ENCODE data around the gene N4BP2.
"Not testable (repeated sequence)": the region's sequence is repeated elsewhere in the genome, so short reads cannot be mapped to it uniquely, and the experiment has no call there.

Gene N4BP2

GRCh38 chr4:40056716-40057585 is at the start of gene N4BP2:
TSS of gene N4BP2 (plus strand) at chr4:40056850. CDS start at chr4:40097341, 40,491 bp downstream.
- peak; percentile 22 for DNase-seq

- DNase-seq: no peak
Measured at GRCh38 chr4:40016007-40016406, 40.6 kb upstream of the N4BP2 start.

GRCh38 chr4:40020221-40020620 is 36.4 kb upstream of the N4BP2 start:
- no peak for DNase-seq

GRCh38 chr4:40021116-40021515 is 35.5 kb upstream of the N4BP2 start:
- DNase-seq: not testable (repeated sequence)

- DNase-seq: not testable (repeated sequence)
Measured at GRCh38 chr4:40024049-40024448, 32.6 kb upstream of the N4BP2 start.

GRCh38 chr4:40032785-40033184 is 23.9 kb upstream of the N4BP2 start:
- no peak for DNase-seq

- no peak for DNase-seq
Measured at GRCh38 chr4:40033613-40034012, 23.0 kb upstream of the N4BP2 start.

- no peak for DNase-seq
Measured at GRCh38 chr4:40038977-40039376, 17.7 kb upstream of the N4BP2 start.

GRCh38 chr4:40040908-40041307 is 15.7 kb upstream of the N4BP2 start:
- DNase-seq: no peak

- DNase-seq: no peak
Measured at GRCh38 chr4:40043786-40044185, 12.9 kb upstream of the N4BP2 start.

- DNase-seq: no peak
Measured at GRCh38 chr4:40046311-40046980, 10.2 kb upstream of the N4BP2 start.

- no peak for DNase-seq
Measured at GRCh38 chr4:40053161-40053560, 3.5 kb upstream of the N4BP2 start.

GRCh38 chr4:40055511-40055862 is 1.2 kb upstream of the N4BP2 start:
- DNase-seq: no peak

GRCh38 chr4:40055863-40056715 is 561 bp upstream of the N4BP2 start:
- peak; percentile 58 for DNase-seq

- peak; percentile 55 for DNase-seq
Measured at GRCh38 chr4:40057586-40058091, 989 bp downstream of the N4BP2 start.

GRCh38 chr4:40058121-40058520 is 1.5 kb downstream of the N4BP2 start:
- DNase-seq: no peak

- DNase-seq: no peak
Measured at GRCh38 chr4:40058854-40059253, 2.2 kb downstream of the N4BP2 start.

GRCh38 chr4:40059362-40059761 is 2.7 kb downstream of the N4BP2 start:
- no peak for DNase-seq

- no peak for DNase-seq
Measured at GRCh38 chr4:40065010-40065409, 8.4 kb downstream of the N4BP2 start.

GRCh38 chr4:40066651-40067050 is 10.0 kb downstream of the N4BP2 start:
- no peak for DNase-seq

- no peak for DNase-seq
Measured at GRCh38 chr4:40070387-40070786, 13.7 kb downstream of the N4BP2 start.

- DNase-seq: no peak
Measured at GRCh38 chr4:40086421-40086820, 29.8 kb downstream of the N4BP2 start.

- no peak for DNase-seq
Measured at GRCh38 chr4:40087799-40088366, 31.2 kb downstream of the N4BP2 start.
